ENCODE results near the gene KIF17.
A peak's percentile ranks its signal among the peaks of the same experiment; 100 is the strongest.
"Not testable (repeated sequence)": the region's sequence is repeated elsewhere in the genome, so short reads cannot be mapped to it uniquely, and the experiment has no call there.

Gene KIF17

DNA sequence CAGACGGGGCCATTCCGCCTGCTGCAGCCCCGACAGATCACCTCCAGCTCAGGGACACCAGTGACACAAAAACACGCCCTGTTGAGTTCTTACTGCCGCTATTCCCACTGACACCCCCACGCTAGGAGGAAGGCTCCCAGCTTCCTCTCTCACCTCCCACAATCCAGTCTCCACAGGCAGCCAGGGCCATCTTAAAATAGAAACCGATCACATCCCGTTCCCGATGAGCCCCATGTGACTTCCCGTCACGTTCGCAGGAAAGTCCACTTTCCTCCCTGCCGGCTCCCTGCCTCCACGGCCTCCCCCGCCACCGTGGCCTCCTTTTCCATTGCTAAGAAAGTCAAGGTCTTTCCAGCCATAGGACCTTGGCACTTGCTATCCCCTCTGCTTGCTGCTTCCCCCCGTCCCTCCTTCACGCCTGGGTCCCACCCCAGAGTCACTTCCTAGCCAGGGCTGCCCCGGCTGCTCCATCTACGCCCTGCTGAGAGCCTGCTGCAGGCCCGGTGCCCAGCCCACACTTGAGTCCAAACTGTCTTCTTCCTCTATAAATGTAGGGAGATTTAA, 32.6 kb downstream of the KIF17 start:
- no peak for DNase-seq

GRCh38 chr1:20684651-20685050, 33.2 kb downstream of the KIF17 start:
- no peak for DNase-seq

DNA sequence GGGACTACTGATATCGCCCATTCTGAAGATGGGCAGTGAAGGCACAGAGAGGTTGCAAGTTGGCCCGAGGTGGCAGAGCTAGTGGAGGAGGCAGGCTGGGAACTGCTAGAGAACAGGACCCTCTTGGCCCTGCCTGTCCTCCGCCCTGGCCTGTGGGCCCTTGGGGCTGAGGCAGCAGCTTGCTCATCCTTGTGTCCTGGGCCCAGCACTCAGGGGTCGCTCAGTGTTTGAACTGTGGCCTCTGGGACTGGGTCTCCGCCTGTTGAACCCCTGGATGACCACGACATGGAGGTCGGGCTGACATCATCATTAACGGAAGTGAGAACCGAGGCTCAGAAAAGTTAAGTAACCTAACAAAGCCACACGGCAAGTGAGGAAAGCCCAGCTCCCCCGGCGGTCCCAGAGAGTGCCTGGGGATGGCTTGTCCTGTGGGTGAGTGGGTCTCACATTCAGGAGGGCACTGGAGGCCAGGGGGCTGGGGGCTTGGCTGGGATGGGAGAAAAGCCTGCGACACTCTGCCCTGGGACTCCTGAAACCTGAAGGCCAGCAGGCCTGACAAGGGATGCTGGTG, 33.7 kb downstream of the KIF17 start:
- DNase-seq: no peak

- DNase-seq: no peak
These were observed 34.2 kb downstream of the KIF17 start for GRCh38 chr1:20683614-20684013.

GRCh38 chr1:20682571-20683236, 35.1 kb downstream of the KIF17 start:
- DNase-seq: no peak

GRCh38 chr1:20681999-20682398, 35.8 kb downstream of the KIF17 start:
- DNase-seq: no peak

GRCh38 chr1:20680269-20680668, 37.5 kb downstream of the KIF17 start:
- DNase-seq: no peak

GRCh38 chr1:20678599-20678998, 39.2 kb downstream of the KIF17 start:
- DNase-seq: peak; percentile 35

GRCh38 chr1:20673626-20674025, 44.2 kb downstream of the KIF17 start:
- not testable (repeated sequence) for DNase-seq

GRCh38 chr1:20672265-20672632, 45.6 kb downstream of the KIF17 start:
- DNase-seq: no peak

DNA sequence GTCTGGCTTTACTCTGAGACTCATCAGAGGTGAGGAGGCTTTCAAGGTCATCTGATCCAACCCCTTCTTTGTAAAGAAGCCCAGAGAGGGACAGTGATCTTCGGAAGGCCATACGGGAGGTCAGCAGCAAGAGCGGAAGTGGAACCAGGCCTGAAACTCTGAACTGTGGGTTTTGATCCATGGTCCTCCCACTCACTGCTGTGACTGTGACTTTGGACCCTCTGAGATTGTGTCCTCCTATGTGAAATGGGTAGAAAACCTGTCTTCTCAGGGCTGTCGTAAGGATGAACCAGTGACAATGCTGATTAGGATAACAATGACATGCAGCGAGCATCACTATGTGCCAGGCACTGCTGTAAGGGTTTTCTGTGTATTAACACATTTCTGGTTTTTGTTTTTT, 46.9 kb downstream of the KIF17 start:
- DNase-seq: no peak

DNA sequence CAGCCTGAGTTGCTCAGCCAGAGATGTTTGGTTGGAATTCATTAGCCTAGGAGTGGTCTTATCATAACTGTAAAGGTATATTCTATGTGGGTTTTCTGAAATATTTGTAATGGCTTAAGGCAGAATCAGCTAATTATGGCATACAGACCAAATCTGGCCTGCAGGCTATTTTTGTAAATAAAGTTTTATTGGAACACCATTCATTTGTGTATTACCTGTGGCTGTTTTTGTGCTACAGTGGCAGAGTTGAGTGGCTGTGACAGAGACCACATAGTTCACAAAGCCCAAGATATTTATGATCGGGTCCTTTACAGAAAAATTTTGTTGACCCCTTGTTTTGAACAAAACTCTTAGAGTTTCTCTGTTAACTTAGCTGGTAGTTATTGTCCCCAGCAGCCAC, 49.2 kb downstream of the KIF17 start:
- DNase-seq: no peak

GRCh38 chr1:20666804-20667203, 51.0 kb downstream of the KIF17 start:
- DNase-seq: peak; percentile 27

DNA sequence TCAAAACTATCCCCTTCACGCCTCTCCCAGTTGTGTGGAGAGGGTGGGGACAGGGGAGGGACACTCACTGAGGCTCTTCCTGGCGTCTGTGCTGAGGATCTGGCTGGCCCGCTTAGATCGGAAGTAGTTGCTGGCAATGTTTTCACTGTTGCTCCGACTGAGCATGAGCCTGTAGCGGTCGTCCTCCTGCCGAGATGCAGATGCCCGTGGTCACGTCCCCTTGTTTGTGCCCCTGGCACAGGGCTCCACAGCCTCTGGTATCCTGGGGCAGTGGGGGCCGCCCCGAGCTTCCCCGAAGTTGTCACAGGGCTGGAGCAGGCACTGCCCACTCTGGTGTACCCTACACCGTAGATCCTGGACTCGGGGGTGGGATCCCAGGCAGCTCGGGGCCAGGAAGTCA, 51.7 kb downstream of the KIF17 start:
- no peak for DNase-seq

- no peak for DNase-seq
These were observed 52.1 kb downstream of the KIF17 start for GRCh38 chr1:20665726-20666125.

DNA sequence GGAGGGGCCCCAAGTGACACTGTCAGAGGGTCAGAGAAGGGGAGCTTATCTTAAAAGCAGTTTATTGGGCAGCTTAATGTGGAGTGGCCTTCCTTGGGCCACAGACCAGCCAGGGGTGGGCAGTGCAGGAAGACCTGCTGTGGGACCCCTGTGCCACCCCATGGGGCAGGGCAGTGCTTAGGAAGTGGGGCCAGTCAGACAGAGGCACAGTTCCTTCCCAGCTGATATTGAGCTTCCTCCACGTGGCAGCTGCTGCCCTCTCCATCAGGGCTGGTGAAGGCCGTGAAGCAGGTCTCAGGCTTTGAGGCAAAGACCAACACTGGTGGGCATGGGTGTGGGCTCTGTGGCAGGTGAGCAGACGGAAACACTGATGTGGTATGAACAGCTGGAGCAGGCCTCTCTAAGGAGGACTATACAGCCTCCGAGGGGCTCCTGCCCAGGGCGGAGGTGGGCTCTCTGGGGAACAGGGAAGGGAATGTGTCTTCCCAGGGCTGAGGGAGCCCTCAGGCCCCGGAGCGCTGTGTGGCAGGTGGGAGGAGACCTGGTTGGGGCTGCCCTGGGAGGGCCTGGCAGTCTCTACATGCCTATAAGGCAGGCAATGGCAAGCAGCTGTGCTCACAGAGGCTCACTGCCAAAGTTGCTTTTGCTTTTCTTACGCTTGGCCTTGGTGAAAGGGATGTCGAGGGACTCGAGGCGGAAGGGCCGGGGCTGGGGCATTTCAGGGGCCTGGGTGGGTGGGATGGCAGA, 53.7 kb downstream of the KIF17 start:
- DNase-seq: no peak

DNA sequence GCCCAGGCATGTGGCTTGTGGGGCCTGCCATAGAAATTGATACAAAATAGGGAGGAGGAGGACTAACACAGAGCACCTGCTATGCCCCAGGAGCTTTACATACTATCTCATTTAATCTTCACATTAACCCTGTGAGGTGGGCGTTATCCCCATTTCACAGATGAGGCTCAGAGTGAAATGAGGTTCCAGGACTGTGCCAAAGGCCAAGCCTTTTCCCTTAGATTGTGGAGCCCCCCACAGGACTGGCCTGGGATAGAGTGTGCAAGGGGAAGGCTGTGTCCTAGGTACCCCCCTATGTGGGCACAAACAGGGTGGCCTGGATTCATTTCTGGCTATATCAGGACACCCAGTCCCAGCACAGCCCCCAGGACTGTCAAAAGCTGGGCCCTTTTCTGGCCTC, 54.4 kb downstream of the KIF17 start:
- DNase-seq: no peak

GRCh38 chr1:20662110-20662475, 55.7 kb downstream of the KIF17 start:
- DNase-seq: no peak

DNA sequence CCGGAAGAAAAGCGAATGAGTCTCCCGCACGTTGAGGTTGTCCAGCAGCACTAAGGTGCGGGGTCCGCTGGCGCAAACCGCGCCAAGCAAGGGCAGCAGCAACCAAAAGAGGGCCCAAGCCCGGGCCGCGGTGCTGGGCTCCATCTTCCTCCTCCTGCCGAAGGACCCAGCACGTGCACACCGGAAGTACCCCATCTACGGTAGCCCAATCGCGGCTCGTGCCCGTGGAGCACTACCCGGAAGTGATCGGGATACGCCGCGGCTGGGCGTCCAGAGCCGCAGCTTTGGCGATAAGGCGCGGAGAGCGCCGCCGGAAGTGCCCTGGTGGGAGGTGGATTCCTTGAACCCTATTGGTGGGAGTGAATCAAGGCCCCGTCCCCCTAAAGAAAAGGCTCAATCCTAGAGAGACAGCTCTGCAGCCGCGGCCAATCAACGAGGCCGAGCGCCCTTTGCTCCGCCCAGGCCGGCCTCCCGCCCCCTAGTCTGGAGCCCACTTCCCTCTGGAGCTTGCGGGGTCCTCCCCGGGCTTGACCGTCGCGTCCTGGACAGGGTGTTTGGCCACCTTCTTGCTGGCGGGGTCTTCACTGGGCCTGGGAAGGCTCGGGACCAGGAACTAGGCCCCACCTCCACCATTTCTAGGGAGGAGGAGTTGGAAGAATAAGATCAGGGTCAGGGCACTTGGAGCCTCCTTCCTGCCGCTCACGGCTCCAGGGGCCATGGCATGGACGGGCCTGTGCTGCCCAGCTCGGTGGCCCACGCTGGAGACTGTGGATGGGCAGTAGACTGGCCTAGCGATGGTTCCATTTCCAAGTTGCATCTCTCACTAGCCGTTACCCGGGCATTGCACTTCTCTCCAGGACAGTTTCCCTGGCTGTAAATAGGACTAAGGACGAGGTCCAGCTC, 56.3 kb downstream of the KIF17 start, which contains the start of gene DDOST:
DDOST (minus strand) TSS at position 163 of the 903 bp plus-strand sequence; CDS start at position 144, 19 bp downstream.
- peak; percentile 99 for DNase-seq

DNA sequence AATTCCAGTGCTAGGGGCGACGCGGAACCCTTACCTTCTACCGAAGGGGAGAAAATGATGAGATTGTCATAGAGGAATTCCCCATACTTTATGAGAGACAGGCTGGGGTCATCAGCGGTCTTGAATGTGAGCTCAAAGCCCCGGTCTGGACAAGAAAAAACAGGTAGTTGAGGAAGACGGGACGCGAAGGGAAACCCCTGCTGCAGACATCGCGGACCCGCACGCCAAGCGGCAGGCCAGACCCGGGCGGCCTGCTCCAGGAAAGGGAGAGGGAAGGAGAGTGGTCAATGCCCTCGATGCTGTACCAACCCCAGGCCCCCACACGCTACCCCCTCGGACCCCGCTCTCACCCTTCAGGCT, 57.0 kb downstream of the KIF17 start:
- DNase-seq: no peak

- DNase-seq: no peak
These were observed 57.4 kb downstream of the KIF17 start for GRCh38 chr1:20660363-20660762.

- no peak for DNase-seq
These were observed 59.5 kb downstream of the KIF17 start for GRCh38 chr1:20658166-20658915.
